Loucy (cell line): ENCODE results near the gene HLA-A.

Experiments used
- H2AFZ ChIP-seq: fragments of 200-600 bp; sonication (generic); 2 replicates; pipeline ENCODE4 v1.6.0; 2016; ENCODE audit warnings: antibody characterized with exemption, mild to moderate bottlenecking, low read length, moderate library complexity
- H3F3A ChIP-seq: fragments of 200-600 bp; 2 replicates; pipeline ENCODE4 v1.6.0; 2016; ENCODE audit warnings: antibody characterized with exemption, low read depth, mild to moderate bottlenecking
- H3K27me3 ChIP-seq: fragments of 200-600 bp; sonication (generic); 2 replicates; pipeline ENCODE4 v1.6.1; 2014; ENCODE audit warnings: low read length, mild to moderate bottlenecking; ENCODE audit not compliant: insufficient read depth, poor library complexity, severe bottlenecking
- H3K36me3 ChIP-seq: fragments of 200-600 bp; sonication (generic); 2 replicates; pipeline ENCODE4 v1.6.1; 2016; ENCODE audit warnings: low read length; ENCODE audit not compliant: insufficient read depth
- H3K4me1 ChIP-seq: fragments of 200-600 bp; sonication (generic); 2 replicates; pipeline ENCODE4 v1.5.1; 2014; ENCODE audit warnings: low read length, mild to moderate bottlenecking; ENCODE audit not compliant: insufficient read depth, poor library complexity, severe bottlenecking
- H3K4me2 ChIP-seq: fragments of 200-600 bp; sonication (generic); 2 replicates; pipeline ENCODE4 v1.6.0; 2014; ENCODE audit warnings: antibody characterized with exemption, low read length, low read depth, mild to moderate bottlenecking; ENCODE audit not compliant: poor library complexity, severe bottlenecking
- H3K4me3 ChIP-seq: fragments of 200-600 bp; sonication (generic); 2 replicates; pipeline ENCODE4 v1.5.1; 2014; ENCODE audit warnings: low read length, mild to moderate bottlenecking, mixed read lengths; ENCODE audit not compliant: poor library complexity, severe bottlenecking
- H3K79me2 ChIP-seq: fragments of 200-600 bp; sonication (generic); 2 replicates; pipeline ENCODE4 v1.6.1; 2014; ENCODE audit warnings: low read length; ENCODE audit not compliant: insufficient read depth
- H3K9ac ChIP-seq: fragments of 200-600 bp; sonication (generic); 2 replicates; pipeline ENCODE4 v1.6.0; 2014; ENCODE audit warnings: mild to moderate bottlenecking, low read depth, low read length, moderate library complexity; ENCODE audit not compliant: poor library complexity, severe bottlenecking
- H3K9me2 ChIP-seq: fragments of 200-600 bp; sonication (generic); replicated peaks from 2 replicates; pipeline ENCODE4 v1.6.1; 2016; ENCODE audit warnings: low read depth, low read length, mixed read lengths
- H3K9me3 ChIP-seq: fragments of 200-600 bp; sonication (generic); 2 replicates; pipeline ENCODE4 v1.6.1; 2014; ENCODE audit warnings: mild to moderate bottlenecking, antibody characterized with exemption, low read length, low read depth; ENCODE audit not compliant: insufficient read depth
- H4K20me1 ChIP-seq: fragments of 200-600 bp; sonication (generic); 2 replicates; pipeline ENCODE4 v1.6.0; 2014; ENCODE audit warnings: antibody characterized with exemption, low read length, mild to moderate bottlenecking; ENCODE audit not compliant: insufficient read depth, poor library complexity, severe bottlenecking
- CTCF ChIP-seq: fragments of 200-600 bp; sonication (generic); conservative IDR thresholded peaks from 2 replicates; pipeline ENCODE4 v1.5.1; 2014; ENCODE audit warnings: mild to moderate bottlenecking, antibody characterized with exemption, low read length
- EZH2phosphoT487 ChIP-seq: fragments of 200-600 bp; IDR thresholded peaks from 2 replicates; pipeline ENCODE4 v1.6.1; 2018; ENCODE audit warnings: antibody characterized with exemption, mild to moderate bottlenecking, moderate library complexity, borderline replicate concordance

Gene HLA-A

GRCh38 chr6:29994826-29995225 lies 52.5 kb downstream of the HLA-A start:
- Histone ChIP-seq H3F3A (no peaks in the 10 kb centered on the region), H3K36me3 (no peaks in the 10 kb centered on the region), H3K27me3 (no peaks in the 10 kb centered on the region), H3K4me3 (no peak overlapping the region), H3K9me3 (no peaks in the 10 kb centered on the region), H4K20me1 (no peaks in the 10 kb centered on the region), H3K4me2 (no peak overlapping the region), H2AFZ (no peak overlapping the region), H3K4me1 (no peaks in the 10 kb centered on the region), H3K79me2 (no peaks in the 10 kb centered on the region), H3K9ac (no peak overlapping the region), H3K9me2 (no peaks in the 10 kb centered on the region)
- TF ChIP-seq EZH2phosphoT487, result no peak
- no peak for TF ChIP-seq CTCF

GRCh38 chr6:29995340-29995777 lies 53.0 kb downstream of the HLA-A start:
- no peaks in the 10 kb centered on the region for H4K20me1 ChIP-seq
- H2AFZ ChIP-seq, result no peak overlapping the region
- no peak overlapping the region for H3K4me3 ChIP-seq
- no peaks in the 10 kb centered on the region for H3K9me3 ChIP-seq
- no peak overlapping the region for H3K9ac ChIP-seq
- H3K36me3 ChIP-seq, result no peaks in the 10 kb centered on the region
- H3K27me3 ChIP-seq, result no peaks in the 10 kb centered on the region
- H3F3A ChIP-seq, result no peaks in the 10 kb centered on the region
- H3K9me2 ChIP-seq, result no peaks in the 10 kb centered on the region
- no peak overlapping the region for H3K4me2 ChIP-seq
- H3K4me1 ChIP-seq, result no peaks in the 10 kb centered on the region
- TF ChIP-seq EZH2phosphoT487 (no peak), CTCF (no peak)
- no peaks in the 10 kb centered on the region for H3K79me2 ChIP-seq
